HG03095 (cell line): Measurements from ENCODE around the gene GNL3.

Experiments
- ATAC-seq: cut with Tn5 transposase; IDR thresholded peaks from one replicate; pipeline ENCODE4 v1.9.1; 2021; ENCODE audit warnings: moderate library complexity; ENCODE audit not compliant: unreplicated experiment

GNL3 gene

GRCh38 chr3:52688266-52688665 lies 2.4 kb downstream of the GNL3 start:
- ATAC-seq = no peak

DNA sequence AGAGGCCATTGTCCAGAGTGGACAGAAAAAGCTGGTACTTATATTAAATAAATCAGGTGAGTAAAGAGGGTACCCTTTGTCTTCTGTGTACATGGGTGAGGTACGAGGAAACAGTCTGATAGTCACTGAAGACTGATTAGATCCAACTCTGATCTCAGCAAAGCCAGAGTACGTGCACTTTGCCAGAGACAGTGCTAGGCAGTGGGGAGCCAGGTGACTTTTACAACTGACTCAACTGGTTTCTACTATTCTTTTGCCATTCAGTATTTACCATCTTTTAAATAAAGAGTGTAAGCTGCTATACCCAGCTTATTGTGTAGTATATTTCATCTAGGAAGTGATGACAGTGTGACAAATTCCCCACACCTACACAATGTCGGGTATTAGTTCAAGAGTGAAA lies 3.3 kb downstream of the GNL3 start:
- no peak for ATAC-seq

DNA sequence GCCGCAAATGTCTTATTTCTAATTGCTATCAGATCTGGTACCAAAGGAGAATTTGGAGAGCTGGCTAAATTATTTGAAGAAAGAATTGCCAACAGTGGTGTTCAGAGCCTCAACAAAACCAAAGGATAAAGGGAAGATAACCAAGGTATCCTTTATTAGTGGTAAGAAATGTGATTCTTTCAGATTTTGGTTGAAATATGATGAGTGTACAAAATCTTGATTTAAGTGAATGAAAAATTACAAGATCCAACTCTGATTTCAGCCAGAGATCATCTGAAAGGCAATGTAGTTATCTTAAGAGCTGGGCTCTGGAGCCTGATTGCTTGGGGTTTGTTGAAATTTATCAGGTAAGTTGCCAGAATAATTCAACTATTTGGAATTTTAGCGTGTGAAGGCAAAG lies 4.7 kb downstream of the GNL3 start:
- no peak for ATAC-seq

DNA sequence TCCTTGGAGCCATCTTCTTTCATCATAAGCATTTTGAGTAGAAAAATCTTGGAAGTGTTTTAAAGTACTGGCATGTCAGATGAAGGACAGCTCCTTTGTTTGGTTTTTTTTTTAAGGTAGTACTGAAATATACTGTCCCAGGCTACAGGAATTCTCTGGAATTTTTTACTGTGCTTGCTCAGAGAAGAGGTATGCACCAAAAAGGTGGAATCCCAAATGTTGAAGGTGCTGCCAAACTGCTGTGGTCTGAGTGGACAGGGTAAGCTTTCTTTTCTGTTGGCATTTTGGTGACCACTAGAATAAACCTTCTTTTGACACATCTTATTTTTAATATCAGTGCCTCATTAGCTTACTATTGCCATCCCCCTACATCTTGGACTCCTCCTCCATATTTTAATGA lies 7.2 kb downstream of the GNL3 start:
- no peak for ATAC-seq

DNA sequence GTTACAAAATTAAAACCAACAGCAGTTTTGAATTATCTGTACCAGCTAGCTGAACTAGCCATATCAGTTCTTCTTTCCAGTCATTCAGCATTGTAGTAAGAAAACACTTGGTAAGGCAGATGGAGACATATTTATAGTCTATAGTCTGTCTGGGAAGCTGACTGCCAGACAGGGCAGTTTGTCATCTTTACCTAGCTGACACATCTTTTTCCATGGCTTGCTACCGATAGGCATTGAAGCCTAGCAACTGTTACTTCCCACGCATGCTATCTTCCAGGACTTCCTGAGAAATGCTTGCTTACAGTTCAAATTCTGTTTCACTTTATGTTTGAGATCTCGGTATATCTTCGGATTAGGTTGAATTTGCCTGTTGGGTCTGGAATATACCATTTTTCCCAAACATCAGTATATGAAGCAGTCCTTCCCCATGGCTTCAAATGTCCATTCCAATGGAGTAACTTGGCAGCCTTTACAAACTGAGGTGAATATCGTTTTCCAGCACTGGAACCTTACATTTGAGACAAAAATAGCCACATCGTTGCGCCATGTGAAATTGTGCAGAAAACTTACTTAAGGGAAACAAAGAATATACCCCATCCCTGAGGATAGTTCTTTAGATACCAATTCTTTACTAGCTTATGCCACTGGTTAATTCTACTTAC lies 8.8 kb downstream of the GNL3 start:
- ATAC-seq = no peak

DNA sequence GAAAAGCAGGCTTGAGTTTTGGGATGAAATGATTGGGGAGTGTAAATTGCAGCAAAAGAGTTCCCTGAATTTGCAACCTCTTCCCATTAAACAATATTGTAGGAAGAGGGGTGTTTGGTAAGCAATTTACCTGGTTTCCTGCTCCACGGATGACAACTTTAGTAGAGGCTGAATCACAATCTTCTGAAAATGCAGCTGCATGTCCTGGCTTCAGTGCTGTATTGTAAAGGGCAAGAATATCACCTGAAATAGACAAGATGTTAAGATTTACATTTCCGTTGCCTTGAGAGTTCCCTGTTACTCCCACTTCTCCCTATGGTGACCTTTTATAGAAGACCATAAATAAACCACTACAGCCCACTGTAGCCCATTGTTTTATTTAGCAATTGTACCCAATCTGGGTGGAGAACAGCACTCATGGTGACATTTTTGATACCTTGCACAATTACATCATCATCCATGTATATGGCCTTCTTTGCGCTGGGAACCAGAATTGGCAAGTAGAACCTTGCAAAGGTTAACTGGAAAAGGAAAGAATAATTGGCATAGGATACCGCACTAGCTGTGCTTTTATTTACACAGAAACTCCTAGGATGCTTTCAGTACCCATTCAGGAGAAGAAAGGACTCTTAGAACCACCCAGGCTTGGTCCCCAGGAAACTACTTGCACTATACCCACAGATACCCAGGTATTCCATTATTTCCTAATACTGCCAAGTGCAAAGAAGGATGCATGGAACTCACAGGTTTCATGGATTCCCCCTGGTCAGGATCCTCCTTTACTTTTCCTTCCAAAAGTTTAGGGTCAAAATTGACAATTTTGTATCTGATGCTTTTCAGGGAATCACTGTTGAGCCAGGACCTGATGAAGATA lies 10.2 kb downstream of the GNL3 start:
- no peak for ATAC-seq

DNA sequence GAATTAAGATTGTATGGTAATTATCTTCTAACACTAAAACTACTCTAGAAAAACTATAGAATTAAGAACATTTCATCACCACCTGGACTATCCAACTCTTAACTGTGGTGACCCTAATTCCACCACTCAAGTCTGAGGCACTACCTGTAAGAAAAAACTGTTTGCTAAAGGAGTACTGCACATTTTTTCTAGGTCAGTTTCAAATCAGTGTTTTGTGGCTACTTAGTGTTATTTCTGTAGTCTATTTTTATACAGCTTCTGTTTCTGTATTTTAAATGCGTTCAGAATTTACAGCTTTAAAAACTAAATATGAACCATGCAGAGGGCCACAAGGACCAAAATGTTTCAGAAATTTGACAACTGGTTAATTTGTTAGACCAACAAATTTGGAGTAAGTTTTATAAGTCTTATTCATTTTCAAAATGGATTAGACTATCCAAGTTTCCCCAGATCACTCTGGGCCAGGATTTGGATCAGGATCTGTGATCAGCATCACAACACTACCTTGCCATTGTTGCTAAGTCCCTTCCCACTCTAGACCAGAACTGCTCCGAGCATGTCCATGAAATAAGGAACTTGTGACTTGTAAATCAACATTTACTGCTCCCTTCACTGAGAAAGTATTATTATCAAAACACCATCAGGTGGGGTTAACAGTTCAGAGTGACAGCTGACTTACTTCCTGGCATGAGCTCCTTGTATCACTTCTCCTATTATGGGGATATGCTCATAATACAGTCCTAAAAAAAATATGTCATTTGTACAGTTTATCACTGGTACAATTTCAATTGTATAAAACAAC lies 11.2 kb downstream of the GNL3 start:
- no peak for ATAC-seq

- ATAC-seq = no peak
Observed at GRCh38 chr3:52697632-52697965, 11.8 kb downstream of the GNL3 start.

DNA sequence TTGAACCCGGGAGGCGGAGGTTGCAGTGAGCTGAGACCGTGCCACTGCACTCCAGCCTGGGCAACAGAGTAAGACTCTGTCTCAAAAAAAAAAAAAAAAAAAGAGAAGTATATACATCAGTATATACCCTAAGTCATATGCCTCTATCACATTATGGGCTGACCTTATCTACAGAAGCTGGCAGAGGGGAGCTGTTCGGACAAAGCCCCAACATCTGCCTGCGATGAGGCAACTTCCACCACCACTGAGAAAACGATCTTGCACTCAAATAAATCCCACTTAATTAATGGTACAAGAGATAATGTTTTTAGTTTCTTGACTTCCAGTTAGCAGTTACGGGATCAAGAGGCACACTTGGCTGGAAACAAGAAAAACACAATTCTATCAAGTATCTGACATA lies 17.5 kb downstream of the GNL3 start:
- ATAC-seq = no peak

GRCh38 chr3:52704611-52705437 lies 19.0 kb downstream of the GNL3 start:
- peak; percentile 0 for ATAC-seq

GRCh38 chr3:52705438-52705687 lies 19.5 kb downstream of the GNL3 start:
- no peak for ATAC-seq

- ATAC-seq = peak; percentile 70
Observed at GRCh38 chr3:52705688-52706686, 20.2 kb downstream of the GNL3 start, which contains the start of the genes GLT8D1 and SPCS1. TSS of gene GLT8D1 (minus strand) at chr3:52705791. CDS start at chr3:52700460, 5,331 bp downstream. TSS of gene SPCS1 (plus strand) at chr3:52706106. CDS start at chr3:52706247, 141 bp downstream.

DNA sequence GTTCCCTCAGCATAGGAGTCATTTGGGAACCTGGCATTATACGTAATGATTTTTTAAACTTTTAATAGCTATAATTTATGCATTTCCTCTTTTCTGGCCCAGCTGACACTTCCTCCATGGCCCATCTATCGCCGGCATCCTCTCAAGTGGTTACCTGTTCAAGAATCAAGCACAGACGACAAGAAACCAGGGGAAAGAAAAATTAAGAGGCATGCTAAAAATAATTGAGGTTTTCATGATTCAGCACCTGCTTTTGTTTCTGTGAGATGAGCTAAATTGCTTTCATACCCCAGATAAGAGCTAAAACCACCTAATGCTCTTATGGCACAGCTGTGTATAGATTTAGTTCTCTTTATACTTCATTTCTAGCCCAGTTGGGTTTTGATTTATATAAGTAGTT lies 21.8 kb downstream of the GNL3 start:
- ATAC-seq = no peak

GRCh38 chr3:52710512-52710911 lies 24.7 kb downstream of the GNL3 start:
- no peak for ATAC-seq

DNA sequence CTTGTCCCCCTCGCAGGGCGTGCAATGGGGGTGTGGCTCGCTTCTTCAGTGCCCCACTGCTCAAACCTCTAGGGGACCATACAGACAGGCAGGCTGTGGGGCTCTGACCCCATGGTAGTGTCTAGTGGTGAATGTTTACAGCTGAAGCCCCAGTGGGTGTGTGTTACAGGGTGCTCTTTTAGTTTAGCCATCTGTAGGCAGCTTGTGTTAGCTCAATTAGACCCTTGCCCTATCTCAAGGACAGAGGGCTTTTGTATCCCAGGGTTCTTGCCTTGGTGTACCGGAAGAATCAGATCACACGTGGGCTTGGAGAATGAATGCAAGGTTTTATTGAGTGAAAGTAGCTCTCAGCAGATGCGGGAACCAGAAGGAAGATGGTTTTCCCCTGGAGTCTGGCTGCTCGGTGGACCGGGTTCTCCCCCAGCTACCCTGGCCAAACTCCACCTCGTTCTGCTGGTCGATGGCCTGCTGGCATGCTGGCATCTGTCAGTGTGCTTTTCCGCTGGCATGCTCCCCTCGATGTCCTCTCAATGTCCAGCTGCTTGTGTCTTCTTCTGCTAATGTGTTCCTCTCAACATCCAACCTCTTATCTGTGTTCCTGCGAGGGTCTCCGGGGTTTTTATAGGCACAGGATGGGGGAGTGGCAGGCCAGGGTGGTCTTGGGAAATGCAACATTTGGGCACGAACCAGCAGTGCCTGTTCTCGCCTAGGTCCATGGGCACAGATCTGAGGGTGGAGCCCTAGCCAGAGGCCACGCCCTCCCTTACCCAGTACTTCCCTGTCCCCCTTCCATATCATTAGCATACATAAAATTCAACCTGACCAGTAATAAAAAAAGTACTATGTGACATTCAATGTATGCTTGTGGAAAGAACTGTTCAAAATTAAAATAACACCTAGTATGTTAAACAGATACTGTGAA lies 26.7 kb downstream of the GNL3 start:
- no peak for ATAC-seq

DNA sequence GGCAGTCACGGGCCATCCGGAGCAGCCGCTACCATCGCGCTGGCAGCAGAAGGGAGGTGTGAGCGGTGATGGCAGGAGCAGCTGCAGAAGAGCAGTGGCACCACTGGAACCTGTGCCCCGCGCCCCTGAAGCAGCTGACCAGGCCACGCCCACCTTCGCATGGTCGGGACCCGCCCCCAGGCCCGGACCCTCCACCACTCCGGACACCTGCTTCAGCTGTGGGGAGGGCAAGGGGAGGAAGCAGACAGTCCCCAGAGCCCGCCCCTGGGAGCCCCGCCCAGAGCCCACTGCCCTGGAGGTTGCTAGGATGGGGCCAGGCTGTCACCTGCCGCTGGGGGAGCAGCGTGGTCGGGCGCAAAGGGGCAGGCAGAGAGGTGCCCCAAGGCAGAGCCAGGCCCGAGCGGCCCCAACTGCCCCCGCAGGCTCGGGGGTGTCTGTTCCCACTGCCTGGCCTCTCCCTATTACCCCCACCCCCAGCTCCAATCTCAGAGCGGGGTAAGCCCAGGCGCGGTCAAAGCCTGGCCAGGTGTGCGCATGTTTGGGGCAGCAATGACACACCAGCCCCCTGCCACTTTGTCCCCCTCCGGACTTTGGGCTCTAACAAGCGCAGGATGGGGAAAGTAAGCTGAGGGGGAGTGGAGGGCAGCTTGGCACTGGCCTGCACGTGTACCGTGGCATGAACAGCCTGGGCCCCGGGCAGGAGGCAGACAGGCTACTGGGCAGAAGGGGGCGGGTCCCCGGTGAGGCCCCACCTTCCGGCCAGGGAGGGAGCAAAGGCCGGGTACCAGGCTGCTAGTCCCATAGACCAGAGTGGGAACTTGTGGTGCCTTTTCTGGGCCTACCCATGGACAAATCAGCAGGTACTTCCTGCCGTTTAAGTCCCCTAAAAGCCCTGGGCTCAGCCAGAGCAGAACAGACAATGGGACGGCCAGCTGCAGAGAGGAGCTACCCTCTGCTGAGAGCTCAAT lies 28.8 kb downstream of the GNL3 start:
- no peak for ATAC-seq

GRCh38 chr3:52715714-52716305 lies 30.0 kb downstream of the GNL3 start:
- ATAC-seq = no peak
